Fibroblast of the conjunctiva (primary cell): ENCODE results near the gene GTF2H1.

Source experiments
- DNase-seq: peaks from one replicate; pipeline ENCODE4 v3.0.0-alpha.2; 2010; ENCODE audit warnings: low read depth

The GTF2H1 gene

GRCh38 chr11:18321969-18322711 lies at the start of gene GTF2H1, which contains the start of gene HPS5:
GTF2H1 (plus strand) TSS chr11:18322567; CDS start chr11:18333075, 10,508 bp downstream.
HPS5 (minus strand) TSS chr11:18322140; CDS start chr11:18317858, 4,282 bp downstream.
- DNase-seq, result peak; percentile 96

- DNase-seq, result no peak
Measured at GRCh38 chr11:18277565-18278271, 44.6 kb upstream of the GTF2H1 start.

- no peak for DNase-seq
Measured at GRCh38 chr11:18280438-18281045, 41.8 kb upstream of the GTF2H1 start.

GRCh38 chr11:18282626-18283025 lies 39.7 kb upstream of the GTF2H1 start:
- no peak for DNase-seq

- no peak for DNase-seq
Measured at GRCh38 chr11:18285841-18286240, 36.5 kb upstream of the GTF2H1 start.

GRCh38 chr11:18288911-18289310 lies 33.5 kb upstream of the GTF2H1 start:
- no peak for DNase-seq

GRCh38 chr11:18294862-18295261 lies 27.5 kb upstream of the GTF2H1 start:
- DNase-seq, result no peak

- DNase-seq, result no peak
Measured at GRCh38 chr11:18295316-18295715, 27.1 kb upstream of the GTF2H1 start.

- no peak for DNase-seq
Measured at GRCh38 chr11:18299721-18300120, 22.6 kb upstream of the GTF2H1 start.

GRCh38 chr11:18304745-18305144 lies 17.6 kb upstream of the GTF2H1 start:
- DNase-seq, result no peak

- no peak for DNase-seq
Measured at GRCh38 chr11:18307461-18308139, 14.8 kb upstream of the GTF2H1 start.

GRCh38 chr11:18308242-18308641 lies 14.1 kb upstream of the GTF2H1 start:
- no peak for DNase-seq

- DNase-seq, result no peak
Measured at GRCh38 chr11:18309691-18310090, 12.7 kb upstream of the GTF2H1 start.

- DNase-seq, result no peak
Measured at GRCh38 chr11:18310800-18311340, 11.5 kb upstream of the GTF2H1 start.

GRCh38 chr11:18312012-18312411 lies 10.4 kb upstream of the GTF2H1 start:
- DNase-seq, result no peak

- peak; percentile 33 for DNase-seq
Measured at GRCh38 chr11:18312663-18313420, 9.5 kb upstream of the GTF2H1 start.

- no peak for DNase-seq
Measured at GRCh38 chr11:18313965-18314763, 8.2 kb upstream of the GTF2H1 start.

GRCh38 chr11:18314784-18315523 lies 7.4 kb upstream of the GTF2H1 start:
- DNase-seq, result no peak

- no peak for DNase-seq
Measured at GRCh38 chr11:18315893-18316292, 6.5 kb upstream of the GTF2H1 start.

GRCh38 chr11:18317551-18317950 lies 4.8 kb upstream of the GTF2H1 start:
- no peak for DNase-seq
